Activated naive CD8-positive, alpha-beta T cell (primary cell): ENCODE results near the gene CFAP141.
A peak's percentile ranks its signal among the peaks of the same experiment; 100 is the strongest.
"Not testable (repeated sequence)": the region's sequence is repeated elsewhere in the genome, so short reads cannot be mapped to it uniquely, and the experiment has no call there.

Experiments used
- H3K27ac Mint-ChIP-seq: one replicate; pipeline ENCODE4 v1.8.0; 2021; ENCODE audit warnings: mixed read lengths
- H3K27me3 Mint-ChIP-seq: one replicate; pipeline ENCODE4 v1.8.0; 2021; ENCODE audit warnings: mixed read lengths
- H3K36me3 Mint-ChIP-seq: one replicate; pipeline ENCODE4 v1.8.0; 2021; ENCODE audit warnings: mixed read lengths
- H3K4me1 Mint-ChIP-seq: one replicate; pipeline ENCODE4 v1.8.0; 2021; ENCODE audit warnings: low read depth, mixed read lengths
- H3K4me3 Mint-ChIP-seq: one replicate; pipeline ENCODE4 v1.8.0; 2021; ENCODE audit warnings: mild to moderate bottlenecking, mixed read lengths
- H3K9me3 Mint-ChIP-seq: one replicate; pipeline ENCODE4 v1.8.0; 2021; ENCODE audit warnings: low read depth, mixed read lengths

CFAP141 gene

GRCh38 chr1:154220970-154221277, 14.8 kb upstream of the CFAP141 start:
- no peaks in the 10 kb centered on the region for H3K27me3 Mint-ChIP-seq
- H3K4me3 Mint-ChIP-seq = peak overlapping the region; percentile 98
- no peaks in the 10 kb centered on the region for H3K9me3 Mint-ChIP-seq
- peaks cover 20% of the 10 kb centered on the region for H3K36me3 Mint-ChIP-seq
- peak overlapping the region; percentile 99 for H3K27ac Mint-ChIP-seq
- H3K4me1 Mint-ChIP-seq = peaks cover 65% of the 10 kb centered on the region

- Mint-ChIP-seq H3K27ac (peak within 1 kb of the TSS; percentile 99), H3K4me3 (peak within 1 kb of the TSS; percentile 98), H3K36me3 (peaks cover 20% of the 10 kb centered on the region), H3K4me1 (peaks cover 62% of the 10 kb centered on the region), H3K9me3 (no peaks in the 10 kb centered on the region), H3K27me3 (no peaks in the 10 kb centered on the region)
Measured at GRCh38 chr1:154220071-154220969, 14.2 kb upstream of the CFAP141 start, which contains the start of gene UBAP2L. TSS of gene UBAP2L (plus strand) at chr1:154220955. CDS start at chr1:154225124, 4,169 bp downstream.

GRCh38 chr1:154219541-154219940, 13.4 kb upstream of the CFAP141 start:
- Mint-ChIP-seq H3K4me3 (peak overlapping the region; percentile 98), H3K4me1 (peaks cover 55% of the 10 kb centered on the region), H3K9me3 (no peaks in the 10 kb centered on the region), H3K27me3 (no peaks in the 10 kb centered on the region), H3K36me3 (peaks cover 20% of the 10 kb centered on the region), H3K27ac (peak overlapping the region; percentile 99)

GRCh38 chr1:154218545-154218944, 12.4 kb upstream of the CFAP141 start:
- peaks cover 24% of the 10 kb centered on the region for H3K36me3 Mint-ChIP-seq
- peak overlapping the region; percentile 99 for H3K27ac Mint-ChIP-seq
- no peaks in the 10 kb centered on the region for H3K27me3 Mint-ChIP-seq
- peaks cover 55% of the 10 kb centered on the region for H3K4me1 Mint-ChIP-seq
- H3K4me3 Mint-ChIP-seq = peak overlapping the region; percentile 98
- H3K9me3 Mint-ChIP-seq = no peaks in the 10 kb centered on the region

- Mint-ChIP-seq H3K4me3 (peak overlapping the region; percentile 38), H3K9me3 (no peaks in the 10 kb centered on the region), H3K27me3 (no peaks in the 10 kb centered on the region), H3K27ac (peak overlapping the region; percentile 93), H3K36me3 (peaks cover 5% of the 10 kb centered on the region), H3K4me1 (peaks cover 36% of the 10 kb centered on the region)
Measured at GRCh38 chr1:154213274-154213673, 7.1 kb upstream of the CFAP141 start.

GRCh38 chr1:154212083-154212482, 6.0 kb upstream of the CFAP141 start:
- H3K27ac Mint-ChIP-seq = peak overlapping the region; percentile 79
- no peaks in the 10 kb centered on the region for H3K9me3 Mint-ChIP-seq
- peaks cover 30% of the 10 kb centered on the region for H3K4me1 Mint-ChIP-seq
- H3K36me3 Mint-ChIP-seq = peaks cover 7% of the 10 kb centered on the region
- H3K27me3 Mint-ChIP-seq = no peaks in the 10 kb centered on the region
- H3K4me3 Mint-ChIP-seq = no peak overlapping the region

- Mint-ChIP-seq H3K4me1 (peaks cover 33% of the 10 kb centered on the region), H3K27me3 (no peaks in the 10 kb centered on the region), H3K9me3 (no peaks in the 10 kb centered on the region), H3K36me3 (peaks cover 5% of the 10 kb centered on the region), H3K4me3 (no peak overlapping the region), H3K27ac (peak overlapping the region; percentile 72)
Measured at GRCh38 chr1:154208677-154209388, 2.7 kb upstream of the CFAP141 start.

- Mint-ChIP-seq H3K4me1 (peaks cover 25% of the 10 kb centered on the region), H3K4me3 (no peak overlapping the region), H3K36me3 (peaks cover 5% of the 10 kb centered on the region), H3K27ac (peak overlapping the region; percentile 89), H3K9me3 (no peaks in the 10 kb centered on the region), H3K27me3 (no peaks in the 10 kb centered on the region)
Measured at GRCh38 chr1:154207262-154207661, 1.1 kb upstream of the CFAP141 start.

GRCh38 chr1:154205778-154206177, 355 bp downstream of the CFAP141 start:
- not testable (repeated sequence) for H3K27me3 Mint-ChIP-seq, H3K36me3 Mint-ChIP-seq, H3K9me3 Mint-ChIP-seq
- H3K4me3 Mint-ChIP-seq = peak overlapping the region; percentile 40
- peak overlapping the region; percentile 93 for H3K27ac Mint-ChIP-seq
- peaks cover 25% of the 10 kb centered on the region for H3K4me1 Mint-ChIP-seq

GRCh38 chr1:154199563-154199879, 6.6 kb downstream of the CFAP141 start:
- Mint-ChIP-seq H3K4me1 (peaks cover 1% of the 10 kb centered on the region), H3K4me3 (no peak overlapping the region), H3K9me3 (no peaks in the 10 kb centered on the region)

GRCh38 chr1:154198756-154199562, 7.2 kb downstream of the CFAP141 start:
- Mint-ChIP-seq H3K9me3 (no peaks in the 10 kb centered on the region), H3K27ac (no peak overlapping the region), H3K4me1 (peaks cover 1% of the 10 kb centered on the region), H3K36me3 (no peaks in the 10 kb centered on the region), H3K4me3 (no peak overlapping the region), H3K27me3 (no peaks in the 10 kb centered on the region)

More at GRCh38 chr1:154199563-154199879, 6.6 kb downstream of the CFAP141 start:
- H3K27me3 Mint-ChIP-seq = no peaks in the 10 kb centered on the region
- no peaks in the 10 kb centered on the region for H3K36me3 Mint-ChIP-seq
- no peak overlapping the region for H3K27ac Mint-ChIP-seq

GRCh38 chr1:154193821-154194220, 12.3 kb downstream of the CFAP141 start:
- Mint-ChIP-seq H3K4me3 (no peak overlapping the region), H3K9me3 (no peaks in the 10 kb centered on the region), H3K4me1 (peaks cover 1% of the 10 kb centered on the region), H3K27ac (no peak overlapping the region), H3K36me3 (no peaks in the 10 kb centered on the region), H3K27me3 (no peaks in the 10 kb centered on the region)

GRCh38 chr1:154192476-154192875, 13.7 kb downstream of the CFAP141 start:
- Mint-ChIP-seq H3K9me3 (no peaks in the 10 kb centered on the region), H3K27me3 (no peaks in the 10 kb centered on the region), H3K36me3 (no peaks in the 10 kb centered on the region), H3K27ac (no peak overlapping the region), H3K4me1 (no peaks in the 10 kb centered on the region), H3K4me3 (no peak overlapping the region)

GRCh38 chr1:154191990-154192461, 14.1 kb downstream of the CFAP141 start, which contains the start of gene TPM3:
TSS of gene TPM3 (minus strand) at chr1:154192100. CDS start at chr1:154192018, 82 bp downstream.
- H3K36me3 Mint-ChIP-seq = no peaks in the 10 kb centered on the region
- no peak within 1 kb of the TSS for H3K27ac Mint-ChIP-seq
- no peaks in the 10 kb centered on the region for H3K9me3 Mint-ChIP-seq
- H3K4me3 Mint-ChIP-seq = no peak within 1 kb of the TSS
- H3K4me1 Mint-ChIP-seq = no peaks in the 10 kb centered on the region
- H3K27me3 Mint-ChIP-seq = no peaks in the 10 kb centered on the region
